HepG2 (cell line): ENCODE results near the gene SLC4A5. TPM values are rescaled to one million over a fixed set of nuclear protein-coding genes. Genes with fewer than 3 reads are reported as not detected.

Source experiments
- ATAC-seq: fragments of 200-7000 bp; cut with Tn5 transposase; 3 replicates; pipeline ENCODE4 v1.9.1; 2020; ENCODE audit warnings: mild to moderate bottlenecking, moderate library complexity
- BruUV-seq: library from RNA; stranded (reverse); fragments of 400-500 nt; replicated peaks from 2 replicates; lab custom pipeline; 2021; lab: Mats Ljungman, UMichigan
- CTCF ChIA-PET: fragments of 300-600 bp; formaldehyde crosslinking; extraction: SDS; loops from one replicate; lab custom pipeline; 2021; ENCODE audit warnings: low total read pairs, inconsistent platforms, low intra/inter-chr PET ratio; lab: Yijun Ruan, JAX
- POLR2A ChIA-PET: fragments of 350-600 bp; sonication (Branson Sonifier 250); formaldehyde crosslinking; loops from one replicate; lab custom pipeline; 2020; ENCODE audit warnings: antibody characterized with exemption, inconsistent platforms; lab: Yijun Ruan, JAX
- DNase-seq: peaks from one replicate; pipeline ENCODE4 v3.0.0-alpha.2; 2015; ENCODE audit warnings: low spot score
- FAIRE-seq: peaks from 3 replicates; lab custom pipeline; 2011; peaks lifted over from hg19 to GRCh38; lab: Jason Lieb, UNC
- H2AFZ ChIP-seq: one replicate; pipeline ENCODE4 v1.6.1; 2011; ENCODE audit warnings: low read length, inconsistent platforms
- H3K27ac ChIP-seq: fragments of 300-600 bp; 3 replicates; pipeline ENCODE4 v1.8.0; 2011; ENCODE audit warnings: mixed run types, mild to moderate bottlenecking, mixed read lengths, low read length, inconsistent platforms; ENCODE audit not compliant: insufficient read depth; ENCODE audit errors: extremely low read length
- H3K27me3 ChIP-seq, 2 experiments: fragments of 200-600 bp in 1 of 2; 2 replicates in 1 of 2; 3 replicates in 1 of 2; pipeline versions ENCODE4 v1.6.0 to v1.8.0; 2011; ENCODE audit warnings: low read length in 2 of 2, mild to moderate bottlenecking in 2 of 2, moderate library complexity in 2 of 2, inconsistent platforms in 1 of 2; ENCODE audit not compliant: insufficient read depth in 2 of 2, control insufficient read depth in 1 of 2
- H3K36me3 ChIP-seq, 2 experiments: fragments of 200-600 bp in 1 of 2; replicated peaks in 1 of 2; 2 replicates in 1 of 2; 3 replicates in 1 of 2; pipeline versions ENCODE4 v1.5.1 to v1.8.0; 2011; ENCODE audit warnings: low read length in 2 of 2, inconsistent platforms in 1 of 2; ENCODE audit not compliant: insufficient read depth in 2 of 2, control insufficient read depth in 1 of 2
- H3K4me1 ChIP-seq: 2 replicates; pipeline ENCODE4 v1.5.1; 2012; ENCODE audit warnings: low read length, inconsistent platforms; ENCODE audit not compliant: insufficient read depth
- H3K4me2 ChIP-seq: 2 replicates; pipeline ENCODE4 v1.6.0; 2011; ENCODE audit warnings: low read depth, low read length, inconsistent platforms
- H3K4me3 ChIP-seq, 3 experiments: fragments of 200-600 bp in 1 of 3; sonication (generic), shearing (Covaris generic) in 1 of 3; replicated peaks in 1 of 3; 2 replicates each; pipeline ENCODE4 v1.5.1; 2011 to 2016; ENCODE audit warnings: low read length in 3 of 3, inconsistent platforms in 2 of 3, low read depth in 2 of 3, mild to moderate bottlenecking in 2 of 3, control low read depth in 1 of 3, mixed read lengths in 1 of 3; ENCODE audit not compliant: insufficient read depth in 1 of 3
- H3K79me2 ChIP-seq: one replicate; pipeline ENCODE4 v1.6.1; 2011; ENCODE audit warnings: low read length, inconsistent platforms; ENCODE audit not compliant: insufficient read depth
- H3K9ac ChIP-seq: 2 replicates; pipeline ENCODE4 v1.6.0; 2011; ENCODE audit warnings: mild to moderate bottlenecking, low read depth, low read length, inconsistent platforms; ENCODE audit not compliant: insufficient read depth
- H3K9me3 ChIP-seq: 2 replicates; pipeline ENCODE4 v1.5.1; 2012; ENCODE audit warnings: mild to moderate bottlenecking, low read length
- H4K20me1 ChIP-seq: 2 replicates; pipeline ENCODE4 v1.6.0; 2011; ENCODE audit warnings: inconsistent platforms, mild to moderate bottlenecking, low read length, moderate library complexity; ENCODE audit not compliant: insufficient read depth
- DMAP1 ChIP-seq: IDR thresholded peaks from 2 replicates; pipeline ENCODE4 v1.6.1; 2016
- DPF2 ChIP-seq: sonication (generic); formaldehyde crosslinking; IDR thresholded peaks from 2 replicates; pipeline ENCODE4 v1.4.0; 2020; ENCODE audit warnings: mild to moderate bottlenecking, low read depth, missing genetic modification reagents, borderline replicate concordance
- GTF2F1 ChIP-seq: fragments of 150-350 bp; IDR thresholded peaks from 2 replicates; pipeline ENCODE4 v1.6.1; 2014; ENCODE audit warnings: low read length
- RAD51 ChIP-seq: fragments of 450-650 bp; IDR thresholded peaks from 2 replicates; pipeline ENCODE4 v1.6.1; 2016; ENCODE audit warnings: borderline replicate concordance
- SRSF9 ChIP-seq: fragments of 200-400 bp; formaldehyde crosslinking; IDR thresholded peaks from 2 replicates; pipeline ENCODE4 v1.6.1; 2018; ENCODE audit warnings: borderline replicate concordance, mild to moderate bottlenecking, low read depth, low read length; ENCODE audit not compliant: insufficient read depth, poor library complexity, severe bottlenecking
- ZSCAN31 ChIP-seq: sonication (generic); formaldehyde crosslinking; IDR thresholded peaks from 2 replicates; pipeline ENCODE4 v1.5.0; 2020; ENCODE audit warnings: low read depth, mild to moderate bottlenecking, missing genetic modification reagents
- WGBS: methylation state at CpG from one replicate; pipeline ENCODE4 v1.1.6; 2017; ENCODE audit warnings: low lambda C conversion rate; 5-methylcytosine and 5-hydroxymethylcytosine counted together
- in situ Hi-C: cut with HindIII; loops from 2 replicates; pipeline ENCODE4 v1.10.0; 2017; ENCODE audit warnings: low pct_unique_long_range_greater_than_20kb; ENCODE audit not compliant: extremely low pct_ligation_motif_present
- intact Hi-C: fragments of 100-400 bp; cut with micrococcal nuclease; formaldehyde crosslinking; loops from one replicate; pipeline ENCODE4 v1.10.0; 2022; ENCODE audit not compliant: unreplicated experiment
- polyA plus RNA-seq, 8 experiments: library from polyadenylated mRNA; depleted of rRNA in 3 of 8; stranded (reverse) in 7 of 8; unstranded in 1 of 8; fragments of >200 nt; fragmentation: Illumina TruSeq in 4 of 8; extraction: Trizol in 4 of 8; gene quantifications; 2 replicates each; pipeline versions ENCODE4 v1.2.1 to v1.2.3, GENCODE V29; 2011 to 2016; ENCODE audit warnings: low read depth in 4 of 8, missing spikeins in 1 of 8, mixed read lengths in 1 of 8; ENCODE audit not compliant: insufficient read depth in 1 of 8
- total RNA-seq, 5 experiments: library from RNA; depleted of rRNA; stranded (reverse); fragments of >200 nt; fragmentation: Illumina TruSeq; extraction: Trizol; gene quantifications; 2 replicates each; pipeline ENCODE4 v1.2.3, GENCODE V29; 2016; ENCODE audit warnings: low read depth in 1 of 5
- TF ChIP-seq, protein P1 (sequence below): IDR thresholded peaks from 2 replicates; pipeline ENCODE4 v1.6.1; 2016; ENCODE audit warnings: mild to moderate bottlenecking
- TF ChIP-seq, protein P2 (sequence below): sonication (generic); formaldehyde crosslinking; IDR thresholded peaks from 2 replicates; pipeline ENCODE4 v1.4.0; 2020; ENCODE audit warnings: missing genetic modification reagents
- TF ChIP-seq, protein P3 (sequence below): sonication (generic); formaldehyde crosslinking; IDR thresholded peaks from 2 replicates; pipeline ENCODE4 v1.5.0; 2020; ENCODE audit warnings: mild to moderate bottlenecking, missing genetic modification reagents
- TF ChIP-seq, protein P4 (sequence below): sonication (generic); formaldehyde crosslinking; IDR thresholded peaks from 2 replicates; pipeline ENCODE4 v1.8.0; 2022; ENCODE audit warnings: low read depth, missing genetic modification reagents
- TF ChIP-seq, protein P5 (sequence below): sonication (generic); formaldehyde crosslinking; IDR thresholded peaks from 2 replicates; pipeline ENCODE4 v1.4.0; 2020; ENCODE audit warnings: missing genetic modification reagents

The SLC4A5 gene
- total and polyA plus RNA-seq, 2 of the 13 experiments (the other 11 are each of a cell fraction or from before 2014, with no cell fraction given), result 0.50 TPM; not detected in 1

DNA sequence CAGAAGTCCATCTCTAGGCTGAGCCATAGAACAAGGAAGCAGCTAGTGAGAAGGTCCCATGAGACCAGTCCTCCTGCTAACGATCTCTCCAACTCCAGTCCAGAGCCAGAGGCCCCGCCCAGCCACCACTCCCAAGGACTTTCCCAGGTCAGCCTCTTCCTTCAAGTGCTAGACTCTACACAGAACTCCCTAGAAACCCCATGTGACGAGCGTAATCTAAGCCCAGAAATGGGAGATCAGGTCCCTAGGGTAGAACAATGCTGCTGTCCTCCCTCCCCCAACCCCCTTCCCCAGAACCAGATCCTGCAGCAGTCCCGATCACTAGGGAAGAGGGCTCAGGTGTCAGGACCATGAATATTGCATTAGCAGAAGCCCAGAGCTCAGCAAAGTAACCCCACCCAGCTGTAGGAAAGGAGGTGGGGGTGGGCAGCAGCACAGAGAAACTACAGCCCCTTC is 30.0 kb upstream of the SLC4A5 start:
- H3K9ac ChIP-seq, result no peak overlapping the region
- peaks cover 51 to 69% of the 10 kb centered on the region in 2 experiments for H3K36me3 ChIP-seq
- H2AFZ ChIP-seq, result no peak overlapping the region
- BruUV-seq, result no TSS peak
- ATAC-seq (no peak), FAIRE-seq (no peak), DNase-seq (no peak)
- no peaks in the 10 kb centered on the region for H3K9me3 ChIP-seq
- H4K20me1 ChIP-seq, result no peaks in the 10 kb centered on the region; the same call in 1 of the 2 replicates
- no peaks in the 10 kb centered on the region for H3K4me1 ChIP-seq
- intact Hi-C loops, result no loop called here
- H3K27me3 ChIP-seq, result no peaks in the 10 kb centered on the region
- in situ Hi-C loops, result no loop called here
- ChIA-PET CTCF (no interaction called here), POLR2A (no interaction called here)
- H3K27ac ChIP-seq, result no peak overlapping the region
- TF ChIP-seq RAD51 (no peak), DMAP1 (CRISPR knock-in tag) (no peak), SRSF9 (no peak), GTF2F1 (no peak), ZSCAN31 (CRISPR knock-in tag) (no peak), DPF2 (CRISPR knock-in tag) (no peak)
- TF ChIP-seq, protein P1, sequence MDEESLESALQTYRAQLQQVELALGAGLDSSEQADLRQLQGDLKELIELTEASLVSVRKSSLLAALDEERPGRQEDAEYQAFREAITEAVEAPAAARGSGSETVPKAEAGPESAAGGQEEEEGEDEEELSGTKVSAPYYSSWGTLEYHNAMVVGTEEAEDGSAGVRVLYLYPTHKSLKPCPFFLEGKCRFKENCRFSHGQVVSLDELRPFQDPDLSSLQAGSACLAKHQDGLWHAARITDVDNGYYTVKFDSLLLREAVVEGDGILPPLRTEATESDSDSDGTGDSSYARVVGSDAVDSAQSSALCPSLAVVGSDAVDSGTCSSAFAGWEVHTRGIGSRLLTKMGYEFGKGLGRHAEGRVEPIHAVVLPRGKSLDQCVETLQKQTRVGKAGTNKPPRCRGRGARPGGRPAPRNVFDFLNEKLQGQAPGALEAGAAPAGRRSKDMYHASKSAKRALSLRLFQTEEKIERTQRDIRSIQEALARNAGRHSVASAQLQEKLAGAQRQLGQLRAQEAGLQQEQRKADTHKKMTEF (CRISPR knock-in tag), result no peak
- TF ChIP-seq, protein P2, sequence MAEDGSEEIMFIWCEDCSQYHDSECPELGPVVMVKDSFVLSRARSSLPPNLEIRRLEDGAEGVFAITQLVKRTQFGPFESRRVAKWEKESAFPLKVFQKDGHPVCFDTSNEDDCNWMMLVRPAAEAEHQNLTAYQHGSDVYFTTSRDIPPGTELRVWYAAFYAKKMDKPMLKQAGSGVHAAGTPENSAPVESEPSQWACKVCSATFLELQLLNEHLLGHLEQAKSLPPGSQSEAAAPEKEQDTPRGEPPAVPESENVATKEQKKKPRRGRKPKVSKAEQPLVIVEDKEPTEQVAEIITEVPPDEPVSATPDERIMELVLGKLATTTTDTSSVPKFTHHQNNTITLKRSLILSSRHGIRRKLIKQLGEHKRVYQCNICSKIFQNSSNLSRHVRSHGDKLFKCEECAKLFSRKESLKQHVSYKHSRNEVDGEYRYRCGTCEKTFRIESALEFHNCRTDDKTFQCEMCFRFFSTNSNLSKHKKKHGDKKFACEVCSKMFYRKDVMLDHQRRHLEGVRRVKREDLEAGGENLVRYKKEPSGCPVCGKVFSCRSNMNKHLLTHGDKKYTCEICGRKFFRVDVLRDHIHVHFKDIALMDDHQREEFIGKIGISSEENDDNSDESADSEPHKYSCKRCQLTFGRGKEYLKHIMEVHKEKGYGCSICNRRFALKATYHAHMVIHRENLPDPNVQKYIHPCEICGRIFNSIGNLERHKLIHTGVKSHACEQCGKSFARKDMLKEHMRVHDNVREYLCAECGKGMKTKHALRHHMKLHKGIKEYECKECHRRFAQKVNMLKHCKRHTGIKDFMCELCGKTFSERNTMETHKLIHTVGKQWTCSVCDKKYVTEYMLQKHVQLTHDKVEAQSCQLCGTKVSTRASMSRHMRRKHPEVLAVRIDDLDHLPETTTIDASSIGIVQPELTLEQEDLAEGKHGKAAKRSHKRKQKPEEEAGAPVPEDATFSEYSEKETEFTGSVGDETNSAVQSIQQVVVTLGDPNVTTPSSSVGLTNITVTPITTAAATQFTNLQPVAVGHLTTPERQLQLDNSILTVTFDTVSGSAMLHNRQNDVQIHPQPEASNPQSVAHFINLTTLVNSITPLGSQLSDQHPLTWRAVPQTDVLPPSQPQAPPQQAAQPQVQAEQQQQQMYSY (CRISPR knock-in tag), result no peak
- TF ChIP-seq, protein P3, sequence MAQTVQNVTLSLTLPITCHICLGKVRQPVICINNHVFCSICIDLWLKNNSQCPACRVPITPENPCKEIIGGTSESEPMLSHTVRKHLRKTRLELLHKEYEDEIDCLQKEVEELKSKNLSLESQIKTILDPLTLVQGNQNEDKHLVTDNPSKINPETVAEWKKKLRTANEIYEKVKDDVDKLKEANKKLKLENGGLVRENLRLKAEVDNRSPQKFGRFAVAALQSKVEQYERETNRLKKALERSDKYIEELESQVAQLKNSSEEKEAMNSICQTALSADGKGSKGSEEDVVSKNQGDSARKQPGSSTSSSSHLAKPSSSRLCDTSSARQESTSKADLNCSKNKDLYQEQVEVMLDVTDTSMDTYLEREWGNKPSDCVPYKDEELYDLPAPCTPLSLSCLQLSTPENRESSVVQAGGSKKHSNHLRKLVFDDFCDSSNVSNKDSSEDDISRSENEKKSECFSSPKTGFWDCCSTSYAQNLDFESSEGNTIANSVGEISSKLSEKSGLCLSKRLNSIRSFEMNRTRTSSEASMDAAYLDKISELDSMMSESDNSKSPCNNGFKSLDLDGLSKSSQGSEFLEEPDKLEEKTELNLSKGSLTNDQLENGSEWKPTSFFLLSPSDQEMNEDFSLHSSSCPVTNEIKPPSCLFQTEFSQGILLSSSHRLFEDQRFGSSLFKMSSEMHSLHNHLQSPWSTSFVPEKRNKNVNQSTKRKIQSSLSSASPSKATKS (CRISPR knock-in tag), result no peak
- TF ChIP-seq, protein P4, sequence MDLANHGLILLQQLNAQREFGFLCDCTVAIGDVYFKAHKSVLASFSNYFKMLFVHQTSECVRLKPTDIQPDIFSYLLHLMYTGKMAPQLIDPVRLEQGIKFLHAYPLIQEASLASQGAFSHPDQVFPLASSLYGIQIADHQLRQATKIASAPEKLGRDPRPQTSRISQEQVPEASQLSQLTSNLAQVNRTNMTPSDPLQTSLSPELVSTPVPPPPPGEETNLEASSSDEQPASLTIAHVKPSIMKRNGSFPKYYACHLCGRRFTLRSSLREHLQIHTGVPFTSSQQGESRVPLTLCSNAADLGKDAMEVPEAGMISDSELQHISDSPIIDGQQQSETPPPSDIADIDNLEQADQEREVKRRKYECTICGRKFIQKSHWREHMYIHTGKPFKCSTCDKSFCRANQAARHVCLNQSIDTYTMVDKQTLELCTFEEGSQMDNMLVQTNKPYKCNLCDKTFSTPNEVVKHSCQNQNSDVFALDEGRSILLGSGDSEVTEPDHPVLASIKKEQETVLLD (CRISPR knock-in tag), result no peak
- TF ChIP-seq, protein P5, sequence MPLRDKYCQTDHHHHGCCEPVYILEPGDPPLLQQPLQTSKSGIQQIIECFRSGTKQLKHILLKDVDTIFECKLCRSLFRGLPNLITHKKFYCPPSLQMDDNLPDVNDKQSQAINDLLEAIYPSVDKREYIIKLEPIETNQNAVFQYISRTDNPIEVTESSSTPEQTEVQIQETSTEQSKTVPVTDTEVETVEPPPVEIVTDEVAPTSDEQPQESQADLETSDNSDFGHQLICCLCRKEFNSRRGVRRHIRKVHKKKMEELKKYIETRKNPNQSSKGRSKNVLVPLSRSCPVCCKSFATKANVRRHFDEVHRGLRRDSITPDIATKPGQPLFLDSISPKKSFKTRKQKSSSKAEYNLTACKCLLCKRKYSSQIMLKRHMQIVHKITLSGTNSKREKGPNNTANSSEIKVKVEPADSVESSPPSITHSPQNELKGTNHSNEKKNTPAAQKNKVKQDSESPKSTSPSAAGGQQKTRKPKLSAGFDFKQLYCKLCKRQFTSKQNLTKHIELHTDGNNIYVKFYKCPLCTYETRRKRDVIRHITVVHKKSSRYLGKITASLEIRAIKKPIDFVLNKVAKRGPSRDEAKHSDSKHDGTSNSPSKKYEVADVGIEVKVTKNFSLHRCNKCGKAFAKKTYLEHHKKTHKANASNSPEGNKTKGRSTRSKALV (CRISPR knock-in tag), result no peak
- no peaks in the 10 kb centered on the region for H3K79me2 ChIP-seq
- WGBS, result 95% methylated on average over 3 of the region's 5 CpGs
- H3K4me2 ChIP-seq, result no peak overlapping the region
- H3K4me3 ChIP-seq, result no peak overlapping the region
